Measurements from ENCODE around the gene PACRG.

DNA sequence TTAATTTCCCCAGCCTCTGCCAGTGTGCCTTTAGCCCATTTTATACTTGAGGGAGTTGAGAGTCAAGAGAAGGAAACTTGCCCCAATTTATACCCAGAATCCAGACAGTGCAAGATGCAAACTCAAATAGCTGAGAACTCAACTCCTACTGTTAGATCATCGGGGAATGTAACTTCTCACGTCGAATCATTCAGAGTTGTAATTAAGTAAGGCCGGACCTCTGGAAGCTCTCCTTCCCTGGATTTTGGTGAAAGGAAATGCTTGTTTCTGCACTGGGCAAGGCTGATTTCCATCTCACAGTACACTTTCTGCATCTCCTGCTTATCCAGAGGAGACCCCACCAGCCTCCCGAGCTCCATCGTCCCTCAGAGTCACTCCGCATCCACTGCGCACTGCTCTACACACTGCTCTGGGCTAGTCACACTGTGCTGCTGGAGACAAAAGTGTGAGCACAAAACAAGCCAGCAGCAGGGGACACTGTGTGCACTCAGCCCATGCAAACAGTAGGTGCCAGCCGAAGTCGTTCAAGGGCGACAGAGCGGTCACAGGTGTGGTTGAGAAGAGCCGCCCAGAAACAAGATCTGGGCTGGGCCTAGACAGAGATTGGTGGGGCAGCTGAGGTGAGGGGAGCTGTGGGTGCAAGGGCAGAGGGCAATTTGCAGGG is 536.4 kb downstream of the PACRG start:
- TF ChIP-seq EP300 (IDR thresholded peaks at IDR 0.05; ENCODE audit: borderline replicate concordance) (no peak), CEBPB (IDR thresholded peaks at IDR 0.05) (no peak), ZBTB7A (IDR thresholded peaks at IDR 0.05; ENCODE audit: low read depth) (no peak), RAD21 (IDR thresholded peaks at IDR 0.05; ENCODE audit: low read depth) (no peak), YY1 (IDR thresholded peaks at IDR 0.05; ENCODE audit: low read depth) (no peak), TAF1 (IDR thresholded peaks at IDR 0.05; ENCODE audit: low read depth) (no peak), NFIC (IDR thresholded peaks at IDR 0.05) (no peak), EGR1 (IDR thresholded peaks at IDR 0.05) (no peak), CREB1 (IDR thresholded peaks at IDR 0.05; ENCODE audit: low read depth) (no peak)
- TF ChIP-seq, protein P1, sequence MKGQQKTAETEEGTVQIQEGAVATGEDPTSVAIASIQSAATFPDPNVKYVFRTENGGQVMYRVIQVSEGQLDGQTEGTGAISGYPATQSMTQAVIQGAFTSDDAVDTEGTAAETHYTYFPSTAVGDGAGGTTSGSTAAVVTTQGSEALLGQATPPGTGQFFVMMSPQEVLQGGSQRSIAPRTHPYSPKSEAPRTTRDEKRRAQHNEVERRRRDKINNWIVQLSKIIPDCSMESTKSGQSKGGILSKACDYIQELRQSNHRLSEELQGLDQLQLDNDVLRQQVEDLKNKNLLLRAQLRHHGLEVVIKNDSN (IDR thresholded peaks at IDR 0.05) = no peak

Measured in Ishikawa (cell line).